Motor neuron (in vitro differentiated cells): ENCODE measurements around the gene STK31. TPM values are rescaled to one million over a fixed set of nuclear protein-coding genes. Genes with fewer than 3 reads are reported as not detected.
"Not testable (repeated sequence)": the region's sequence is repeated elsewhere in the genome, so short reads cannot be mapped to it uniquely, and the experiment has no call there.

Experiments
- ATAC-seq, 8 experiments: fragments of 200-7000 bp; cut with Tn5 transposase; replicated peaks in 6 of 8; 2 replicates each; pipeline ENCODE4 v1.8.0; 2021; ENCODE audit warnings: mild to moderate bottlenecking in 8 of 8, moderate library complexity in 8 of 8
- H3K27ac ChIP-seq, 2 donors: fragments of 250-450 bp; sonication (Bioruptor Pico); 2 replicates each; pipeline ENCODE4 v1.9.0; 2021; ENCODE audit warnings: antibody characterized with exemption in 2 of 2, mild to moderate bottlenecking in 2 of 2, moderate library complexity in 1 of 2
- H3K4me1 ChIP-seq, 2 donors: fragments of 250-450 bp; sonication (Bioruptor Pico); replicated peaks in 1 of 2; 2 replicates each; pipeline ENCODE4 v1.6.1; 2021; ENCODE audit warnings: antibody characterized with exemption in 2 of 2, mild to moderate bottlenecking in 2 of 2, moderate library complexity in 1 of 2
- H3K4me3 ChIP-seq, 5 donors: fragments of 250-450 bp; sonication (Bioruptor Pico); 2 replicates each; pipeline ENCODE4 v1.9.0; 2021; ENCODE audit warnings: antibody characterized with exemption in 5 of 5, mild to moderate bottlenecking in 5 of 5, moderate library complexity in 4 of 5
- WGBS, 10 experiments: fragments of 450-650 bp; shearing (Covaris generic); methylation state at CpG; one replicate each; pipeline ENCODE4 v1.0.0; 2022; 5-methylcytosine and 5-hydroxymethylcytosine counted together
- in situ Hi-C, 9 experiments: fragments of 400-800 bp; cut with MboI; loops; one replicate each; pipeline ENCODE4 v1.15.0; 2021; ENCODE audit warnings: low sequenced_read_pairs in 9 of 9, low pct_unique_long_range_greater_than_20kb in 2 of 9; ENCODE audit not compliant: unreplicated experiment in 9 of 9
- total RNA-seq, 8 experiments: library from RNA; unstranded; fragments of 300-600 nt; gene quantifications; 2 replicates each; pipeline versions ENCODE4 v1.2.3 to v1.2.4, GENCODE V29; 2022

The STK31 gene
- total RNA-seq, 8 experiments from 2014 or later = 0.20 to 5.6 (median 0.71) TPM

DNA sequence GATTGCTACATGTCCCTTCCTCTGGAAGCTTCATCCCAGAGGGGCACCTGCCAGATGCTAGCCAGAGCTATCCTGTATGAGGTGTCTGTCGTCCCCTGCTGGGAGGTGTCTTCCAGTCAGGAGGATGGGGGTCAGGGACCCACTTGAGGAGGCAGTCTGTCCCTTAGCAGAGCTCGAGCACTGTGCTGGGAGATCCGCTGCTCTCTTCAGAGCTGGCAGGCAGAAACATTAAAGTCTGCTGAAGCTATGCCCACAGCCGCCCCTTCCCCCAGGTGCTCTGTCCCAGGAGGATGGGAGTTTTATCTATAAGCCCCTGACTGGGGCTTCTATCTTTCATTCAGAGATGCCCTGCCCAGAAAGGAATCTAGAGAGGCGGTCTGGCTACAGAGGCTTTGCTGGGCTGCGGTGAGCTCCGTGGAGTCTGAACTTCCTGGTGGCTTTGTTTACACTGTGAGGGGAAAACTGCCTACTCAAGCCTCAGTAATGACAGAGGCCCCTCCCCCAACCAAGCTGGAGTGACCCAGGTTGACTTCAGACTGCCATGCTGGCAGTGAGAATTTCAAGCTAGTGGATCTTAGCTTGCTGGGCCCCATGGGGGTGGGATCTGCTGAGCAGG lies 69.3 kb downstream of the STK31 start:
- in situ Hi-C loops, H3K4me1 ChIP-seq: not testable (repeated sequence)
- WGBS, 10 experiments = 0 to 100% (median 50%) methylated on average over 1 of the region's 7 CpGs; no CpG with 5 or more reads in 4 of the 10 experiments

DNA sequence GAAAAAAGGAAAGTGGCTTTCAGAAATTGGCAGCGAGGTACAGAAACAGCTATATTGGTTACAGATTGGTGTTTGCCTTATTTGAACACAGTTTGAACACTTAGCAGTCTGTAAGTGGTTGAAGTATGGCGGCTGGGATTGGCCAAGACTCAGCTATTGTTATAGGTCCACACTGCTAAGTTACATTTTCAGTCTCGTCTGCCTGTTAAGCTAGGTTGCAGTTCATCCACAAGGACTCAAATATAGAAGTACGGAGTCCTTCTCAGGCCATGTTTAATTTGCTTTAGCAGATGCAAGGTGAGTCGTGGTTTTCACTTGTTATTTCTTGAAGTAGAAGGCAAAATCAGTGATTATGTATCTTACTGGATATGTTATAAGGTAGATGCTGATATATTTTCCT lies 73.1 kb downstream of the STK31 start:
- Histone ChIP-seq H3K27ac (no peak overlapping the region), H3K4me1 (no peaks in the 10 kb centered on the region), H3K4me3 (no peak overlapping the region)
- in situ Hi-C loops = no loop called here
- no peak for ATAC-seq
- WGBS, 10 experiments = 38 to 95% (median 90%) methylated on average over 2 to 5 of the region's 5 CpGs

More for the DNA sequence above, 69.3 kb downstream of the STK31 start:
- not testable (repeated sequence) for H3K27ac ChIP-seq, ATAC-seq, H3K4me3 ChIP-seq

DNA sequence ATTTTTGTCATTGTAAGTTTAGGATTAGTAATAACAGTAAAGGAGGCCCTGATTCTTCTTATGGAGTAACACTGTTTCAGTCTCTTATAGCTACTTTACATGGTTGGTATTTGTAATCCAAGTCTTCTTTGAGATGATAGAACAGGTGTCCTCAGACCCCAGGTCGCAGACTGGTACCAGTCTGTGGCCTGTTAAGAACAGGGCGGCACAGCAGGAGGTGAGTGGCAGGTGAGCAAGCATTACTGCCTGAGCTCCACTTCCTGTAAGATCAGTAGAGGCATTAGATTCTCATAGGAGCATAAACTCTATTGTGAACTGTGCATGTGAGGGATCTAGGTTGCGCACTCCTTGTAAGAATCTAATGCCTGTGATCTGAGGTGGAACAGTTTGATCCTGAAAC lies 77.3 kb downstream of the STK31 start:
- no peaks in the 10 kb centered on the region for H3K4me1 ChIP-seq
- H3K27ac ChIP-seq = no peak overlapping the region
- in situ Hi-C loops = no loop called here
- no peak for ATAC-seq
- H3K4me3 ChIP-seq = no peak overlapping the region
- 20 to 100% (median 56%) methylated on average over 1 to 3 of the region's 3 CpGs; no CpG with 5 or more reads in 5 of the 10 experiments for WGBS, 10 experiments

DNA sequence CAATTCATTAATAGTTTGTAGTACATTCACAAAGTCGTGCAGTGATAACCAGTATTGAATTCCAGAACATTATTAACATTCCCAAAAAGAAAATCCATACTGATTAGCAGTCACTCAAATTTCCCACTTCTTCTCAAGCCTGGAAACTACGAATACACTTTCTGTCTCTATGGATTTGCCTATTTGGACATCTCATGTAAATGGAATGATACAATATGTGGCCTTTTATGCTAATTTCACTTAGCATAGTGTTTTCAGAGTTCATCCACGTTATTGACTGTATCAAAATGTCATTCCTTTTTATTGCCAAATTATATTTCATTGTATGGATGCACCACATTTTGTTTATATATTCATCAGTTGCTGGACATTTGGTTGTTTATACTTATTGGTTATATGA lies 78.8 kb downstream of the STK31 start:
- Histone ChIP-seq H3K4me3 (no peak overlapping the region), H3K4me1 (no peaks in the 10 kb centered on the region), H3K27ac (no peak overlapping the region)
- in situ Hi-C loops = no loop called here
- ATAC-seq = peak in 3 of 8 experiments; percentile 46 to 63 (median 51)
- whole genome bisulfite sequencing, 10 experiments = 0 to 100% (median 58%) methylated on average over 1 to 3 of the region's 3 CpGs; no CpG with 5 or more reads in 1 of the 10 experiments

DNA sequence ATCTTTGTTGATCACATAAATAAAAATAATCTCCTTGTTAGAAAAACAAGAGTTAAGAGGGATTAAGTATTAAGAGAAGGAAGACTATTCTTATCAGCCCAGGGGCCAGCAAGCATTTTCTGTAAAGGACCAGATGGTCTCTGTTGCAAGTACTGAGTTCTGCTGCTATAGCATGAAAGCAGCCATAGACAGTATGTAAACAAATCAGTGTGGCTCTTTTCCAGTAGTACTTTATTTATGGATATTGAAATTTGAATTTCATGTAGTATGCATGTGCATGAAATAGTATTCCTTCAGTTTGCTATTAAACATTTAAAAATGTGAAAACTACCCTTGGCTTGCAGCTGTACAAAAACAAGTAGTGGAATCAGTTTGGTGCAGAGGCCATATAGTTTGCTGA lies 81.7 kb downstream of the STK31 start:
- peak in 1 of 8 experiments; percentile 88 for ATAC-seq
- Histone ChIP-seq H3K4me3 (no peak overlapping the region), H3K27ac (no peak overlapping the region), H3K4me1 (no peaks in the 10 kb centered on the region)
- in situ Hi-C loops = no loop called here

DNA sequence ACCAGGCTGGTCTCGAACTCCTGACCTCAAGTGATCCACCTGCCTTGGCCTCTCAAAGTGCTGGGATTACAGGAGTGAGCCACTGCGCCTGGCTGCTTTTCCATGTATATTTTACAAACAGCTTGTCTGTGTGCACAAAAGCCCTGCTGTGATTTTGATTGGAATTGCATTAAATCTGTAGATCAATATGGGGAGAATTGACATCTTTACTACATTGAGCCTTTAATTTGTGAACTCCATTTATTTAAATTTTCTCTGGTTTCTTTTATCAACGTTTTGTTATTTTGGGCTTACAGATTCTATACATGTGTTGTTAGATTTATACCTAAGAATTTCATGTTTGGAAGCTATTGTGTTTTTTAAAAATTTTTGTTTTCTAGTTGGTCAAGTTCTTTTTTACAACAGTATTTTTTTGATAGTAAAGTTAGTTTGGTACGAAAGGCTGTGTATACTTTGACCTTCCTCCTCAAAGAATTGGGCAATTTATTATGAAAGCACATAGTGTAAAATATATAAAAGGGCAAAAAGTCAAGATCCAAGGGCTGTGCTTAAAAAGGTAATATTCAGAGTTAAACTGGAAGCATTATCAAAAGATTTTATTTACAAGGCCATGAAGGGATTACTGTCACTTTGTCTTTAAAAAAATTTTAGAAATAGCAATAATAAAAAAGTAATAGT lies 92.8 kb downstream of the STK31 start:
- ATAC-seq = no peak
- 11 to 100% (median 82%) methylated on average over 2 to 4 of the region's 4 CpGs for WGBS, 10 experiments
- in situ Hi-C loops = no loop called here
- H3K4me1 ChIP-seq = no peaks in the 10 kb centered on the region
- H3K4me3 ChIP-seq = no peak overlapping the region
- H3K27ac ChIP-seq = no peak overlapping the region

DNA sequence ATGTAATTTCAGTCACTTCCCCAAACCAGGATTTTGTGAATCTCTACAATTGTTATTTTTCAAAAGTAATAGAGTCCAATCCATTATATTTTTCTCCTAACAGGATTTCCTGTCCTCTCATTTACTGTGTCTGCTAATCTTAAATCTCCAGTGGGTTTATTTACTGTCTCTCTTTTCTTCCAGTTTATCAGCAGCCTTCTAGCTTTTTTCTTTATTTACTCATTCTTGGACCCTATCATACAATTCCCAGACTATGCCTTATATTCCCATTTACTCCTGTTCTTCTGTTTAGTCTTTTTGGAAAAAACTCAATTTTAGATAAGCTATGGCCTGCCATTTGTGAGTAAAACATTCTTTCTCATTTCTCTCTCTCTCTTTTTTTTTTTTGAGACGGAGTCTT lies 94.7 kb downstream of the STK31 start:
- ATAC-seq = no peak
- Histone ChIP-seq H3K4me3 (no peak overlapping the region), H3K27ac (no peak overlapping the region), H3K4me1 (no peaks in the 10 kb centered on the region)
- WGBS, 10 experiments = 60 to 100% (median 89%) methylated on average over 1 of the region's 1 CpG; no CpG with 5 or more reads in 3 of the 10 experiments
- in situ Hi-C loops = no loop called here

DNA sequence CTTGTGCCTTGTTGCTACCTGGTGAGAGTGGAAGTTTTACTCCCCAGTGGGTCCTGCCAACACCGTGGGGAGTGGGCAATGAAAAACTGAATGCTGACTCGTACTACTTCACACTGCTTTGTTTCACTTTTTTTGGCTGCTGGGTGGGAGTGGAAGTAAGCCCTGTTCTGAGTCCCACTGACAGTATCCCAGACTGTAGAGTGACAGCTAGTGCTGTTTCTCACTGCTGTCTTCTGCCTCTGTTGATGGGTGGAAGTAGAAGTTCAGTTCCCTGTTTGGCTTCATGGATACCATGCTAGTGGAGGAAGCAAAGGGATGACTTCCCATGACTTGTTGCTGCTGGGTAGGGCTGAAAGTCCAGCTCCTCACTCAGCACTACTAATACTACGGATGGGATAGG lies 98.4 kb downstream of the STK31 start:
- WGBS, 10 experiments = 17 to 100% (median 83%) methylated on average over 2 to 3 of the region's 3 CpGs; no CpG with 5 or more reads in 5 of the 10 experiments
- in situ Hi-C loops = no loop called here
- no peak overlapping the region for H3K4me3 ChIP-seq

DNA sequence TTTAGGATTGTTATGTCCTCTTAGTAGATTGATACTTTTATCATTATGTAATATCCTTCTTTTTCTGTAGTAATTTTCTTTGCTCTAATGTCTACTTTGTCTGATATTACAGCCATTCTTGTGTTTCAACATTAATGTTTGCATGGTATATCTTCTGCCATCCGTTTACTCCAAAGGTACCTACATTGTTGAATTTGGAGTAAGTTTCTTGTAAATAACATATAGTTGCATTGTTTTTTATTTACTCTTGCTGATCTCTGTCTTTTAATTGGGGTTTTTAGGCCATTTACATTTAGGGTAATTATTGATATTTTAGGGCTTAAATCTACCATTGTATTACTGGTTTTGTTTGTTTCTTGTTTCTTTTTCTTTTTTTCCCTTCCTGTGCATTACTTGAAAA lies 100.1 kb downstream of the STK31 start:
- WGBS, 10 experiments = 31 to 100% (median 88%) methylated on average over 1 of the region's 1 CpG; no CpG with 5 or more reads in 1 of the 10 experiments
- in situ Hi-C loops = no loop called here

More for the DNA sequence above, 98.4 kb downstream of the STK31 start:
- Histone ChIP-seq H3K27ac (no peak overlapping the region), H3K4me1 (no peaks in the 10 kb centered on the region)
- ATAC-seq = no peak

DNA sequence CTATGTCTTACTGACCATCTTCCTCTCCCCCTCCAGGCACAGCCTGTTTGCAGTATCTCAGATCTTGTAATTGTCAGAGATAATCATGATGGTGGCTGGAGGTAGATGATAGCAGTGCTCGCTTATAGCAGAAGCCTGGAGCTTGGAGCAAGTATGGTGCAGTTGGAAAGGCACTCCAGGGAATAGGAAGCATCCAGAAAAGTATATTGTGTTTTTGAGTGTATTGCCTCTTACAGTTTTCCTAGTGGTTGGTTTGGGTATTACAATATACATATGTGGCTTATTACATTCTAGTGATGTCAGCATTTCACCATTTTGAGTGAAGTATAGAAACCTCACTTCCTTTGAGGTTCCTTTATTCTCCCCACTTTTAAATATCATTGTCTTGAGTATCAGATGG lies 101.5 kb downstream of the STK31 start:
- ATAC-seq = no peak
- WGBS, 10 experiments = 67 to 100% (median 100%) methylated on average over 1 of the region's 1 CpG; no CpG with 5 or more reads in 6 of the 10 experiments
- Histone ChIP-seq H3K27ac (no peak overlapping the region), H3K4me1 (no peaks in the 10 kb centered on the region), H3K4me3 (no peak overlapping the region)
- in situ Hi-C loops = no loop called here

More for the DNA sequence above, 100.1 kb downstream of the STK31 start:
- Histone ChIP-seq H3K27ac (no peak overlapping the region), H3K4me1 (no peaks in the 10 kb centered on the region), H3K4me3 (no peak overlapping the region)
- ATAC-seq = no peak

DNA sequence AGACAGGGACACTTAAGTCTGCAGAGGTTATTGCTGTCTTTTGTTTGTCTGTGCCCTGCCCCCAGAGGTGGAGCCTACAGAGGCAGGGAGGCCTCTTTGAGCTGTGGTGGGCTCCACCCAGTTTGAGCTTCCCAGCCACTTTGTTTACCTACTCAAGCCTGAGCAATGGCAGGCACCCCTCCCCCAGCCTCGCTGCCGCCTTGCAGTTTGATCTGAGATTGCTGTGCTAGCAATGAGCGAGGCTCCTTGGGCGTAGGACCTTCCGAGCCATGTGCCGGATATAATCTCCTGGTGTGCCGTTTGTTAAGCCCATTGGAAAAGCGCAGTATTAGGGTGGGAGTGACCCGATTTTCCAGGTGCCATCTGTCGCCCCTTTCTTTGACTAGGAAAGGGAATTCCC lies 118.1 kb downstream of the STK31 start:
- H3K4me1 ChIP-seq, in situ Hi-C loops, ATAC-seq, H3K4me3 ChIP-seq, H3K27ac ChIP-seq: not testable (repeated sequence)
- 93 to 100% methylated on average over 2 to 3 of the region's 10 CpGs; no CpG with 5 or more reads in 8 of the 10 experiments for WGBS, 10 experiments

DNA sequence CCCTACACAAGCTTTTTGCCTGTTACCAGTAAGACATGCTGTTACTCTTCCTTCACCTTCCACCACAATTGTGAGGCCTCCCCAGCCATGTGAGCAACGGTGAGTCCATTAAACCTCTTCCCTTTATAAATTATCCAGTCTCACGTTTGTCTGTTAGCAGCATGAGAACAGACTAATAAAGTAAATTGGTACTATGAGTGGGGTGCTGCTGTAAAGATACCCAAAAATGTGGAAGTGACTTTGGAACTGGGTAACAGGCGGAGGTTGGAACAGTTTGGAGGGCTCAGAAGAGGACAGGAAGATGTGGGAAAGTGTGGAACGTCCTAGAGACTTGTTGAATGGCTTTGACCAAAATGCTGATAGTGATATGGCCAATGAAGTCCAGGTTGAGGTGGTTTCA lies 122.7 kb downstream of the STK31 start:
- 0 to 100% (median 48%) methylated on average over 1 to 4 of the region's 4 CpGs; no CpG with 5 or more reads in 3 of the 10 experiments for WGBS, 10 experiments
- H3K4me1 ChIP-seq, ATAC-seq, in situ Hi-C loops, H3K27ac ChIP-seq, H3K4me3 ChIP-seq: not testable (repeated sequence)

DNA sequence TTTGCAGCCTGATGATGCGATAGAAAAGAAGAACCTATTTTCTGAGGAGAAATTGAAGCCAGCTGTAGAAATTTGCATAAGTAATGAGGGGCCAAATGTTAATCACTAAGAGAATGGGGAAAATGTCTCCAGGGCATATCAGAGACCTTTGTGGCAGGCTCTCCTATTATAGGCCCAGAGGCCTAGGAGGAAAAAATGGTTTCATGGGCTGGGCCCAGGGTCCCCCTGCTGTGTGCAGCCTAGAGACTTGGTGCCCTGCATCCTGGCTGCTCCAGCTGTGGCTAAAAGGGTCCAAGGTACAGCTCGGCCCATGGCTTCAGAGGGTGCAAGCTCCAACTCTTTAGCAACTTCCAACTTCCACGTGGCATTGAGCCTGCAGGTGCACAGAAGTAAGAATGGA lies 123.4 kb downstream of the STK31 start:
- WGBS, 10 experiments = 0 to 100% (median 85%) methylated on average over 1 to 2 of the region's 3 CpGs
- Histone ChIP-seq H3K4me3 (no peak overlapping the region), H3K27ac (no peak overlapping the region), H3K4me1 (no peaks in the 10 kb centered on the region)
- in situ Hi-C loops = no loop called here
- ATAC-seq = no peak

DNA sequence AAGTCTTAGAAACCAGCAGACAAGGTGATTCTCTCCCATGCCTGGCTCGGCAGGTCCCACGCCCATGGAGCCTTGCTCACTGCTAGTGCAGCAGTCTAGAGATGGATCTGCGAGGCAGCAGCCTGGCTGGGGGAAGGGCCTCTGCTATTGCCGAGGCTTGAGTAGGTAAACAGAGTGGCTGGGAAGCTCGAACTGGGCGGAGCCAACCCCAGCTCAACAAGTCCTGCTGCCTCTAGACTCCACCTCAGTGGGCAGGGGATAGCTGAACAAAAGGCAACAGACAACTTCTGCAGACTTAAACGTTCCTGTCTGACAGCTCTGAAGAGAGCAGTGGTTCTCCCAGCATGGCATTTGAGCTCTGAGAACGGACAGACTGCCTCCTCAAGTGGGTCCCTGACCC lies 134.8 kb downstream of the STK31 start:
- H3K4me1 ChIP-seq, in situ Hi-C loops, H3K27ac ChIP-seq, H3K4me3 ChIP-seq: not testable (repeated sequence)
- 11 to 83% (median 39%) methylated on average over 1 to 5 of the region's 8 CpGs; no CpG with 5 or more reads in 3 of the 10 experiments for WGBS, 10 experiments
- peak in 1 of 8 experiments; percentile 15 for ATAC-seq
